IPS DF 4.7 (cell line): Measurements from ENCODE around the gene NFATC3.
"Not testable (repeated sequence)": the region's sequence is repeated elsewhere in the genome, so short reads cannot be mapped to it uniquely, and the experiment has no call there.

ENCODE experiments used
- DNase-seq: peaks from one replicate; pipeline ENCODE4 v3.0.0-alpha.2; 2013; ENCODE audit warnings: low spot score; ENCODE audit errors: extremely low read depth

NFATC3 gene

DNA sequence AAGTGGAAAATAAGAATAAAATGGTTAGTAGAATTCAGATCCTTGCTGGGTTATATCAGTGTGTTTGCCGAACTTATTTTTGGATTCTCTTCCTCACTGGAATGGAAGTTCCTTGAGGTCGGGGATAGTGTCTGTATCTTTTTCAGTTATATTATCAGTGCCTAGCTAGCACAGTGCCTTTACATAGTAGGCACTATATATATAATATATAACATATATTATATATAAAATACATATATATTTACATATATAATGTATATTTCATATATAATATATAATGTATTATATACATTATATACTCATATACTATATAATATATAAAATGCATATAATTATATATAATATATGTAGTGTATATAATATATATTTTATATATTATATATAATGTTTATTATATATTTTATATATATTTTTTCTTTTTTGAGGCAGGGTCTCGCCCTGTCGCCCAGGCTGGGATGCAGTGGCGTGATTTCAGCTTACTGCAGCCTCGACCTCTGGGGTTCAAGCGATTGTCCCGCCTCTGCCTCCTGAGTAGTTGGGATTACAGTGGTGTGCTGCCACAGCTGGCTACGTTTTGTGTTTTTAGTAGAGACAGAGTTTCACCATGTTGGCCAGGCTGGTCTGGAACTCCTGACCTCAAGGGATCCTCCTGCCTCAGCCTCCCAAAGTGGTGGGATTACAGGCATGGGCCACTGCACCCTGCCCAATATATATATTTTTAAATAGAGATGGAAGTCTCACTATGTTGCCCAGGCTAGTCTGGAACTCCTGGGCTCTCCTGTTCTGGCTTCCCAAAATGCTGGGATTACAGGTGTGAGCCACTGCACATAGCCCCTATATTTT is 3.2 kb downstream of the NFATC3 start:
- DNase-seq = no peak

DNA sequence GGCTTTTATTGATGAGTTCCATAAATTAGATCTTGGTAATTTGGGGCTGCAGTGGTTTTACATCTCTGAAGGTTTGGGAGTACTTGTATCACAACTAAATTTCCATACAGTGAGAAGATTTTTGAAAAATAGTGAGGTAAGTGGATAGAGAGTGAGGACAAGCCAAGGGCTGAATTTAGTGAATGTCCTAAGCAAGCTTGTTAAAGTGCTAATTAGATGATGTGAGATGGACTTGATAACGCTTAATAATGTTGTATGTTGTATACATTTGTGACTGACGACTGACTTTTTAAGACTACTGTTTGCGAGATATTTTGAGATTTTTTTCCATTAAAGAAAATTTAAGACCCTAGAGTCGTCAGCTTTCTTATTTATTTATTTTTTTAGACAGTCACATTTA is 3.9 kb downstream of the NFATC3 start:
- no peak for DNase-seq

DNA sequence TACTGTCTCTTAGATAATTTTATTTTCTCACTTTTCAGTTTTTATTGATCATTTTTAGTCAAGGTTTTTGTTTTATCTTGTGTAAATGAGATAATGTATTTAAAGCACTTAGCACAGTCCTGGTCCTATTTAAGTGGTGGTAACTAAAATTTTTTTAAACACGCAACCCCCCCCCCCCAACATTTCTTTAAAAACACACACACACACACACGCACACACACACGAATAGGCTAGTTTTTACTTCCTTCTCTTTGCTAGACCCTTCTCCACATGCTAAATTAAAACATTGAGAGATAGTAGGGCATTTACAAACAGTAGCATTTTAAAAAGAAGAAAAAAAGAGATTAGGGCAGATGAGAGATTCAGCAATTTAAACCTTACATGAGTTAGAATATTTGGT is 5.0 kb downstream of the NFATC3 start:
- DNase-seq = no peak

DNA sequence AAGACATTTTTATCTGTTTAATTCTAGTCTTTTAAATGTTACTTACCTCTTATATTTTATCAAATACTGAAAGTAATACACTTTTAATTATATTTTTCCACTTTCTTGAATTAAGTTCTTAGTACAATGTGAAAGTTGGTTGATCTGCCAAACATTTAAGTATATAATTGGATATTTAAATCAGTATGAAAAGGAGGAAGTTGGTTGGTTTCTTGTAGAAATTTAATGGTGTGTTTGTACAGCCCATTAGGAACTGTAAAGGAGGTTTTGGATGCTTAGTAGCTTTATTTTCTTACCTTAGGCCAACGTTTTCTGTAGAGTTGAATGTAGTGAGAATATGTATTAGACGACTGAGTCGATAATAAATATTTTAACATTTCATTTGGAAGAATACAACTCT is 5.4 kb downstream of the NFATC3 start:
- no peak for DNase-seq

DNA sequence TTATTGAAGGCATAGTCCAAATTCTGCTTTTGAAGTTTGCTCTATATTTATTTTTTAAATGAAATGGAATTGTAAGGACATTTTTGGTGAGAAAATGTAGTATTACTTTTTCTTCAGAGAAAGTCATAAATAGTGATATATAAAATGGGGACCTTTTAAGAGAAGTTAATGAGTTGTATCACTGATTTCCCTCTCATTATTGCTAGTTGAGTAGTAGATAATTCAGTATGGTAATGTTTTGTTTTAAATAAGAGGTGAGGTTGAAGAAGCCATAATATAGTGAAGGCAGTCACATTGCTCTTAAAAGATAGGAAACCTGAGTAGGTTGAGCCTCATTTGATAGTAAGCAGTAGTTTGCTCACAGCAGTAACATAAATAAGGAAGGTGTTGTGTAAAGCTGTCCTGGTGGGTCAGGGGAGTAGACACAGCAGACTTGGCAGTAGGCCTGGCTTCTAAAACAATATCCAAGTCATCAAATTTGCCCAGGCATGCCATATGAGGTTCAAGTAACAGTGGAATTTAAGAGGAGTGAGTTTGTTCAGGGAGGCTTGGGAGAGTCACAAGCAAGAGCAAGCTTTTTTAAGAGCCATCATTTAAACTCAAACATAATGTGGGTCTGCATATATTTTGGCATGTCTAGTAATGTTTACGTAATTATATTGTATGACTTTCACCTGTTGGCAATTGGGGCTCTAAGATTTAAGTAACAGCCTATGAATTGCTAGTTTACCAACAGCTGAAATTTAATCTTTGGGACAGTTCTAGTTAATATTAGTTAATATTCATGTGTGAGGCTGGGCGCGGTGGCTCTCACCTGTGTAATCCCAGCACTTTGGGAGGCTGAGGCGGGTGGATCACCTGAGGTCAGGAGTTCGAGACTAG is 6.5 kb downstream of the NFATC3 start:
- no peak for DNase-seq

DNA sequence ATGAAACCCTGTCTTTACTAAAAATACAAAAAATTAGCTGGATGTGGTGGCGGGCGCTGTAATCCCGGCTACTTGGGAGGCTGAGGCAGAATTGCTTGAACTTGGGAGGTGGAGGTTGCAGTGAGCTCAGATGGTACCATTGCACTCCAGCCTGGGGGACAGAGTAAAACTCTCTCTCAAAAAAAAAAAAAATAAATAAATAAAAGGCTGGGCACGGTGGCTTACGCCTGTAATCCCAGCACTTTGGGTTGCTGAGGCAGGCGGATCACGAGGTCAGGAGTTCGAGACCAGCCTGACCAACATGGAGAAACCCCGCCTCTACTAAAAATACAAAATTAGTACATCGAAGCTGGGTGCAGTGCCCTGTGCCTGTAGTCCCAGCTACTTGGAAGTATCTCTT is 7.1 kb downstream of the NFATC3 start:
- not testable (repeated sequence) for DNase-seq

DNA sequence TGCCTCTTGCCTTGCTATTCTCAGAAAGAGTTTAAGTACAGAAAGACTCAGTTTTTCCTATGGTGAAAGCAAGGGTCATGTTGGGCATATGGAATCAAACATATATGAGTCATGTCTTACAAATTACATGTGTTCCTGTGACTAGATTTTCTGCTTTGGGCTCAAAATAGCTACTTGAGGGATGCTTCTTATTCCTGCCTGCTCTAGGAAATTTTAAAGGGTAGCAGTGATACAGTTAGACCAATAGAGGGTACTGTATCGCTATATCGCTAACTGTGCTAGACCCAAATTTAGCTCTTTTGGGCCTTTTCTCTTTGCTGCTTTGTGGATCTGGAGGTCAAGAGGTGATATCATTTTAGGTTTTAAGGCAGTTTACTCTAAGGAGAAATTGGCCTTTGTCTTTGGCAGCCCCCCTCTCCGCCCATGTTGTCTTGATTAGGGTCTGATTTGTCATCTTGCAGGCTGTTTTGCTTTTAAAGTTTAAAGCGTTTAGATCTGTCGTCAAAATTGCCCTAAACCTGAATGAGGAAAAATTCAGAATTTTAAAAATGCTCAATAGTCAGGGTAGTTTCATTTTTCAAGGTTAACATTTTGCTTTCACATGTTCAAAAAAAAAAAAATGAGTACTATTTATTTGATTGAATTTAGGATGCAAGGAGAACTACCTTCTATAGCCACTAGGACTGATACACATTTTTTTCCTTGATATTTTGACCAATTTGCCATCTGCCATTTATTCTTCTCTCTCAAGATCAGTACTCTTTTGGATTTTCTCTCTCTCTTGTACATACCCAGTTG is 8.8 kb downstream of the NFATC3 start:
- DNase-seq = no peak

DNA sequence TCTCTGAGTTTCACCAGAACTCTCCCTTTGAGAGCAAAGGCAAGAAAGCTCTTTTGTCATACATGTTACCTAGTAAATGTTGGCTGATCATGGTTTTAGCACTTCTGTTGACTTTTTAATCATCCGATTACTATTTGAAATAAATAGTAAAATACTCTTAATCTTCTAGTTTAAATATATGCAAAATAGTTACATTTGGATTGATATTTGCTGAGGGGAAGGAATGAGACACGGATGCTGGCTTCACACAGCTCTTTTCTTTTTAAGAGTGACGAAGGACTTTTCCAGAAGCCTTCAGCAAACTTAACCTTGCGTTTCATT is 9.4 kb downstream of the NFATC3 start:
- no peak for DNase-seq

DNA sequence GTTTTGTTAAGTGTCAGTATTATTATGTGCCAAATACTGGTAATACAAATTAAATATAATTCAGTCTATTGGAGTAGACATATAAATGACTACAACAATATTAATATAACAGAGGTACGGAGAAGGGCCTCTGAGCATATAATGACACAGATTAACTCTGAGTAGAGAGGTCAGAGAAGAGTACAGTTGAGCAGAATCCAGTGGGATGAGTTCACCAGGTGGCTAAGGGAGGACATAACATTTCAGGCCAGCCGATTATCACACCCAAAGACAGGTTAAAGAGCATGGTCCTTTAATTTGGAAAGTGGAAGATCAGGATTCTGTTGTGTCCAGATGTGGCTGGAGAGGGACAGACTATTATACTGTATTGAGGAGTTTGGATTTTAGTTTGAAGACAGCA is 11.3 kb downstream of the NFATC3 start:
- DNase-seq = no peak

DNA sequence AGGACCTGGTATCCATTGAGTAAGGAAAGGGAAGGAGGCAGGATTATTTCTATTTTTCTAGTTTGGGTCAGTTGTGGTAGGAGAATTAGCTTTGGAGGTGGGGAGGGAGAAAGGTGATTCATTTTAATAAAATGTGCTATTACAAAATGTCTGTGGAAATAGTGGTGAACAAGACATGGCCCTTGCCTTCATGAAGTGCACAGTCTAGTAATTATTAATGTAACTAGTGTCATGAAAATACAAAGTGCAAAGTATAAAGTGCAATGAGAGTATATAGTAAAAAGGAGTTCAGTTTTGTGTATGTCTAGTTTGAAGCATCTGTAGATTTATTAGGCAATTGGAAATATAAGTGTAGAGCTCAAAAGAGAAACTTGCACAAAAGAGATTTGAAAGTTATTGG is 11.9 kb downstream of the NFATC3 start:
- DNase-seq = no peak

DNA sequence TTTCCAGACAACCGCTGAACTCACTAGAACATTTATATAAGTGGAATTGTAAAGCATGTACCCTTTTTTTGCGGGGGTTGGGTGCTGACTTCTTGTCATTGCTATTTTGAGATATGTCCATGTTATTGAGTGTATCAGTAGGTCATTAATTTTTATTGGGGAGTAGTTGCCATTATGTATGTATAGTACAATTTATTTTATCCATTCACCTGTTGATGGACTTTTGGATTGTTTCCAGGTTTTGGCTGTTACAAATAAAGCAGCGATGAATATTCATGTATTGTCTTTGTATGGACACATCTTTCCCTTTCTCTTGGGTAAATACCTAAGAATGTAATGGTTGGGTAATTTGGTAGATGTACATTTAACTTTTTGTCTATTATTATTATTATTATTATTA is 12.7 kb downstream of the NFATC3 start:
- no peak for DNase-seq

DNA sequence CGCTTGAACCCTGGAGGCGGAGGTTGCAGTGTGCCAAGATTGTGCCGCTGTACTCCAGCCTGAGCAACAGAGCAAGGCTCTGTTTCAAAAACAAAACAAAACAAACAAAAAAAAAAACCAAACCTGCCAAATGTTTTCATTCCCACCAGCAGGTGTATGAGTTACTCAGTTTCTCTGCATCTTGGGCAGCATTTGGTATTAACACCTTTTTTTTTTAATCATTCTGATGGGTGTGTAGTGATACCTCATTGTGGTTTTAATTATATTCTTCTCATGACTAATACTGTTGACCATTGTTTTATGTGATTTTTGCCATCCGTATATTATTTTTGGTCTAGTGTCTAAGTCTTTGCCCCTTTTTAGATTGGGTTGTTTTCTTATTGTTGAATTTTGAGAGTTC is 15.3 kb downstream of the NFATC3 start:
- DNase-seq = no peak

DNA sequence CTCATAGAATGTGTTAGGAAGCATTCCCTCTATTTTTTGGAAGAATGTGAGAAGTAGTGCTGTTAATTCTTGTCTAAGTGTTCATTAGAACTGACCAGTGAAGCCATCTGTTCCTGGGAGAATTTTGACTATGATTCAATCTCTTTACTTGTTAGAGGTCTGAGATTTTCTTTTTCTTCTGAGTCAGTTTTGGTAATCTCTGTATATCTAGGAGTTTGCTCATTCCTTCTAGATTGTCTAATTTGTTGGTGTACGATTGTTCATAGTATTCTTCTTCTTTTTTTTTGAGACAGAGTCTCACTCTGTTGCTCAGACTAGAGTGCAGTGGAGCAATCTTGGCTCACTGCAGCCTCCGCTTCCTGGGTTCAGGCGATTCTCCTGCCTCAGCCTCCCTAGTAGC is 20.4 kb downstream of the NFATC3 start:
- DNase-seq = no peak

DNA sequence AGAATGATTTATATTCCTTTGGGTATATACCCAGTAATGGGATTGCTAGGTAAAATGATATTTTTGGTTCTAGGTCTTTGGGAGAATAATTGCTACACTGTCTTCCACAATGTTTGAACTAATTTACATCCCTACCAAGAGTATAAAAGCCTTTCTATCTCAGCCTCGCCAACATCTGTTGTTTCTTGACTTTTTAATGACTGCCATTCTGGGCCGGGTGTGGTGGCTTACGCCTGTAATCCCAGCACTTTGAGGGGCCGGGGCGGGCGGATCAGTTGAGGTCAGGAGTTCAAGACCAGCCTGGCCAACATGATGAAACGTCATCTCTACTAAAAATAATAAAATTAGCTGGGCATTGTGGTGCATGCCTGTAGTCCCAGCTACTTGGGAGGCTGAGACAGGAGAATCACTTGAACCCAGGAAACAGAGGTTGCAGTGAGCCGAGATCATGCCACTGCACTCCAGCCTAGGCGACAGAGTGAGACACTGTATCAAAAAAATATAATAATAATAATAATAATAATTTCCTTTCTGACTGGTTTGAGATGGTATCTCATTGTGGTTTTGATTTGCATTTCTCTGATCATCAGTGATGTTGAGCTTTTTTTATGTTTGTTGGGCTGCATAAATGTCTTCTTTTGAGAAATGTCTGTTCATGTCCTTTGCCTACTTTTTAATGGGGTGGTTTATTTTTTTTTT is 22.2 kb downstream of the NFATC3 start:
- DNase-seq = not testable (repeated sequence)

DNA sequence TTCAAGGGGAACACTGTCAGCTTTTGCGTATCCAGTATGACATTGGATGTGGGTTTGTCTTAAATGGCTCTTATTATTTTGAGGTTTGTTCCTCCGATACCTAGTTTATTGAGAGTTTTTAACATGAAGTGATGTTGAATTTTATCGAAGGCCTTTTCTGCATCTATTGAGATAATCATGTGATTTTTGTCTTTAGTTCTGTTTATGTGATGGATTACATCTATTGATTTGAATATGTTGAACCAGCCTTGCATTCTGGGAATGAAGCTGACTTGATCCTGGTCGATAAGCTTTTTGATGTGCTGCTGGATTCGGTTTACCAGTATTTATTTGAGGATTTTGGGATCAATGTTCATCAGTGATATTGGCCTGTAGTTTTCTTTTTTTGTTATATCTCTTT is 24.0 kb downstream of the NFATC3 start:
- DNase-seq = not testable (repeated sequence)

DNA sequence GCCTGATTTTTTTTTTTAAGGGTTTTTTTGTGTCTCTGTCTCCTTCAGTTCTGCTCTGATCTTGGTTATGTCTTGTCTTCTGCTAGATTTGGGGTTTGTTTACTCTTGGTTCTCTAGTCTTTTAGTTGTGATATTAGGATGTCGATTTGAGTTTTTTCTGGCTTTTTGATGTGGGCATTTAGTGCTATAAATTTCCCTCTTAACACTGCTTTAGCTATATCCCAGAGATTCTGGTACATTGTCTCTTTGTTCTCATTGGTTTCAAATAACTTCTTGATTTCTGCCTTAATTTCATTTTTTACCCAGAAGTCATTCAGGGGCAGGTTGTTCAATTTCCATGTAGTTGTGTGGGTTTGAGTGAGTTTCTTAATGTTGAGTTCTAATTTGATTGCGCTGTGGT is 25.4 kb downstream of the NFATC3 start:
- not testable (repeated sequence) for DNase-seq

DNA sequence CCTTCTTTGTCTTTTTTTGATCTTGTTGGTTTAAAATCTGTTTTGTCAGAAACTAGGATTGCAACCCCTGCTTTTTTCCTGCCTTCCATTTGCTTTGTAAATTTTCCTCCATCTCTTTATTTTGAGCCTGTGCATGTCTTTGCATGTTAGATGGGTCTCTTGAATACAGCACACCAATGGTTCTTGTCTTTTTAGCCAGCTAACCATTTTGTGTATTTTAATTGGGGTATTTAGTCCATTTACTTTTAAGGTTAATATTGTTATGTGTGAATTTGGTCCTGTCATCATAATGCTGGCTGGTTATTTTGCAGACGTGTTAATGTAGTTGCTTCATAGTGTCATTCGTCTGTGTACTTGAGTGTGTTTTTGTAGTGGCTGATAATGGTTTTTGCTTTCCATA is 26.2 kb downstream of the NFATC3 start:
- no peak for DNase-seq

DNA sequence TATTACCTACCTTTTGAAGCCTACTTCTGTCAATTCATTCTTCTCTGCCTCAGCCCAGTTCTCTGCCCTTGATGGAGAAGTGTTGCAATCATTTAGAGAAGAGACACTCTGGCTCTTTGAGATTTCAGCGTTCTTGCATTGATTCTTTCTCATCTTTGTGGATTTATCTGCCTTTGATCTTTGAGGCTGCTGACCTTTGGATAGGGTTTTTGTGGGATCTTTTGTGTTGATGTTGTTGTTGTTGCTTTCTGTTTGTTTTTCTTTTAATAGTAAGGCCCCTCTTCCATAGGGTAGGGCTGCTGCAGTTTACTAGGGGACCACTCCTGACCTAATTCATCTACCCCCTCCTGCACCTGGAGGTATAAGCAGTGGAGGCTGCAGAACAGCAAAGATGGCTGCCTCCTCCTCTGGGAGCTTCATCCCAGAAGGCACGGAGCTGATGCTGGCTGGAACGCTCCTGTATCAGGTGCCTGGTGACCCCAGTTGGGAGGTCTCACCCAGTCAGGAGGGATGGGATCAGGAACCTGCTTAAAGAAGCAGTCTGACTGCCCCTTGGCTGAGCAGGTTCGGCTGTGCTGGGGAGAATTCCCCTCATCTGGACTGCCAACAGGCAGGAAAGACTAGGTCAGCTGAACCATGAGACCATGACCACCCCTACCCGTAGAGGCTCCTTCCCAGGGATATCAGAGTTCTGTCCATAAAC is 28.0 kb downstream of the NFATC3 start:
- DNase-seq = no peak

DNA sequence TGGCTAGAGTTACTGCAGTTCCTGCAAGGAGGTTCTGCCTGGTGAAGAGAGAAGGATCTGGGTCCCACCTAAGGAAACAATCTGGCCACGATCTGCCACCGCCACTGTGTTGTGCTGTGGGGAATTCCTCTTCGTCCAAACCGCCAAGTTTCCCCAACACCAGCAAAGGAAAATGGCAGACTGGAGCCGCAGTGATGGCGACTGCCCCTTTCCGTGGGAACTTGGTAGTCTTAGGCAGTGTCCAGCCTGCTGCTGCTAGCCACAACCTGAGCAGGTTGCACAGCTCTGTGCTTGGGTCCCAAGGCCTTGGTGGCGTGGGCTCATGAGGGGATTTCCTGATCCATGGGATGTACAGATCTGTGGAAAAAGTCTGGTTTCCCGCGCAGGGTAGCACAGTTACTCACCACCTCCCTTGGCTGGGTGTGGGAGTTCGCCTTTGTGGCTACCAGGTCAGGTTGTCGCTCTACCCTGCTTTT is 28.6 kb downstream of the NFATC3 start:
- DNase-seq = no peak

DNA sequence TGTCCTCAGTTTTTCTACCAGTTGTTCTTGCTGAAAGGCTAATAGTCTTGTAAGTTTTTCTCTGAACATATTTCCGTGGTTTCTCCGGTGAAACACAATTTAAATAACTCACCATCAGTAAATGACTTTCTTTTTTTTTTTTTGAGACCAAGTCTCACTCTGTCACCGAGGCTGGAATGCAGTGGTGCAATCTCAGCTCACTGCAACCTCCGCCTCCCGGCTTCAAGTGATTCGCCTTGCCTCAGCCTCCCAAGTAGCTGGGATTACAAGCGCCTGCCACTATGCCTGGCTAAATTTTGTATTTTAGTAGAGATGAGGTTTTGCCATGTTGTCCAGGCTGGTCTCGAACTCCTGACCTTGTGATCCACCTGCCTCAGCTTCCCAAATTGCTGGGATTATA is 29.8 kb downstream of the NFATC3 start:
- DNase-seq = not testable (repeated sequence)

DNA sequence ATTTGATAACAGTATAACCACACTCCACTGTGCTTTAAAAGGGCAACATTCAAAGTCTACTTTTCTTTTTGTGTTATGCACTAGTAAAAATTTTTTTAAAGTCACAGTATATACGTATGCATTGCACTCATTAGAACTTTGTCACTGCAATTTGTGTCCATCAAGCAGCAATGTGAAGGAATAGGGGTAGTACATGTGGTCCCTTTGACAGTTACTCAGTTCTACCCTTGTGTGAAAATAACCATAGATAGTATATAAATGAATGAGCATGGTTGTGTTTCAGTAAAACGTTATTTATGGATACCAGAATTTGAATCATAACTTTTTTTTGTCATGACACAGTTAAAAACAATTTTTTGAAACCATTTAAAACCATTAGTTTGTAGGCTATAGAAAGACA is 30.7 kb downstream of the NFATC3 start:
- no peak for DNase-seq
